ENCODE measurements around the gene MTUS2.

- TF ChIP-seq POLR2A (IDR thresholded peaks at IDR 0.05; ENCODE audit: low read depth, low read length) (no peak), POLR2AphosphoS5 (IDR thresholded peaks at IDR 0.05; ENCODE audit: low read depth, low read length) (no peak), PAX5 (IDR thresholded peaks at IDR 0.05; ENCODE audit: insufficient read depth, low read length, severe bottlenecking) (no peak), TAF1 (IDR thresholded peaks at IDR 0.05; ENCODE audit: low read depth, low read length) (no peak), SPI1 (IDR thresholded peaks at IDR 0.05; ENCODE audit: low read depth, low read length) (no peak)
Measured at GRCh38 chr13:29491248-29491647, 671.1 kb downstream of the MTUS2 start.
